H1 (cell line): ENCODE results near the gene VGLL4.

ENCODE experiments used
- ATF2 ChIP-seq: IDR thresholded peaks from 2 replicates; pipeline ENCODE4 v1.6.1; 2012; ENCODE audit warnings: low read length, inconsistent platforms
- ATF3 ChIP-seq: IDR thresholded peaks from 2 replicates; pipeline ENCODE4 v1.6.1; 2011; ENCODE audit warnings: low read depth, mild to moderate bottlenecking, low read length; ENCODE audit not compliant: insufficient read depth
- CTCF ChIP-seq, 3 experiments: IDR thresholded peaks; 1 replicate in 2 of 3; 2 replicates in 1 of 3; pipeline versions ENCODE4 v1.5.1 to v1.6.1; 2011; ENCODE audit warnings: low read length in 3 of 3, mild to moderate bottlenecking in 3 of 3, inconsistent platforms in 2 of 3, low read depth in 1 of 3, moderate library complexity in 1 of 3; ENCODE audit not compliant: insufficient read depth in 1 of 3; ENCODE audit errors: control extremely low read depth in 1 of 3
- EZH2 ChIP-seq: fragments of 200-600 bp; sonication (generic); IDR thresholded peaks from 2 replicates; pipeline ENCODE4 v1.7.1; 2012; ENCODE audit warnings: low read depth, mild to moderate bottlenecking, moderate library complexity, low read length, inconsistent platforms; ENCODE audit not compliant: severe bottlenecking
- GABPA ChIP-seq: IDR thresholded peaks from 2 replicates; pipeline ENCODE4 v1.6.1; 2011; ENCODE audit warnings: mild to moderate bottlenecking, low read length, moderate library complexity, borderline replicate concordance; ENCODE audit not compliant: insufficient read depth
- HDAC2 ChIP-seq, 2 experiments: fragments of 300-600 bp in 1 of 2; sonication (generic) in 1 of 2; IDR thresholded peaks; 2 replicates each; pipeline ENCODE4 v1.6.1; 2011 to 2012; ENCODE audit warnings: low read depth in 2 of 2, low read length in 2 of 2, mild to moderate bottlenecking in 2 of 2, moderate library complexity in 2 of 2, borderline replicate concordance in 1 of 2, inconsistent platforms in 1 of 2
- JUN ChIP-seq: IDR thresholded peaks from 2 replicates; pipeline ENCODE4 v1.6.1; 2011; ENCODE audit warnings: low read depth, mild to moderate bottlenecking, improper control_type of control experiment, low read length
- KDM1A ChIP-seq: fragments of 200-600, 300-600 bp; sonication (generic); IDR thresholded peaks from 2 replicates; pipeline ENCODE4 v1.7.1; 2016; ENCODE audit warnings: mild to moderate bottlenecking, low read length, borderline replicate concordance
- MAX ChIP-seq: IDR thresholded peaks from 2 replicates; pipeline ENCODE4 v1.6.1; 2012; ENCODE audit warnings: inconsistent platforms
- POLR2A ChIP-seq, 2 experiments: IDR thresholded peaks; 1 replicate in 1 of 2; 2 replicates in 1 of 2; pipeline ENCODE4 v1.6.1; 2011; ENCODE audit warnings: low read depth in 2 of 2, low read length in 2 of 2, mild to moderate bottlenecking in 2 of 2; ENCODE audit errors: control extremely low read depth in 1 of 2
- POLR2AphosphoS5 ChIP-seq: IDR thresholded peaks from 2 replicates; pipeline ENCODE4 v1.6.1; 2011; ENCODE audit warnings: low read depth, low read length
- SIN3A ChIP-seq, 2 experiments: IDR thresholded peaks in 1 of 2; conservative IDR thresholded peaks in 1 of 2; 2 replicates each; pipeline ENCODE4 v1.6.1; 2011 to 2012; ENCODE audit warnings: low read length in 2 of 2, improper control_type of control experiment in 1 of 2, low read depth in 1 of 2, mild to moderate bottlenecking in 1 of 2
- SP1 ChIP-seq: IDR thresholded peaks from 2 replicates; pipeline ENCODE4 v1.6.1; 2011; ENCODE audit warnings: low read depth, low read length
- TBP ChIP-seq: IDR thresholded peaks from 2 replicates; pipeline ENCODE4 v1.6.1; 2011; ENCODE audit warnings: low read depth, low read length, improper control_type of control experiment

- TF ChIP-seq SIN3A (conservative IDR thresholded peaks at IDR 0.05 in 1 of 2, IDR thresholded peaks at IDR 0.05 in 1 of 2; ENCODE audit: low read depth in 1 of 2, low read length in 2 of 2) (no peak), CTCF (IDR thresholded peaks at IDR 0.05; ENCODE audit: control extremely low read depth in 1 of 3, insufficient read depth in 1 of 3, low read depth in 1 of 3, low read length in 3 of 3) (no peak), EZH2 (no peak), JUN (no peak), POLR2A (IDR thresholded peaks at IDR 0.05; ENCODE audit: control extremely low read depth in 1 of 2, low read depth in 2 of 2, low read length in 2 of 2) (no peak), HDAC2 (IDR thresholded peaks at IDR 0.05; ENCODE audit: borderline replicate concordance in 1 of 2, low read depth in 2 of 2, low read length in 2 of 2) (no peak), ATF2 (no peak), POLR2AphosphoS5 (no peak), SP1 (no peak), KDM1A (no peak), MAX (no peak), GABPA (no peak), TBP (no peak), ATF3 (no peak)
Measured at GRCh38 chr3:11643201-11643603, 513 bp downstream of the VGLL4 start.
